A549 treated with AZD2906 at 1 μM for 4 hours (cell line): ENCODE data around the gene SRSF8. TPM values are rescaled to one million over a fixed set of nuclear protein-coding genes. Genes with fewer than 3 reads are reported as not detected.

Experiments used
- total RNA-seq: library from RNA; stranded (reverse); fragments of 200-300 nt; extraction: Qiagen RNA extraction; gene quantifications from 5 replicates; pipeline ENCODE4 v1.2.3, GENCODE V29; 2022

The SRSF8 gene, protein sequence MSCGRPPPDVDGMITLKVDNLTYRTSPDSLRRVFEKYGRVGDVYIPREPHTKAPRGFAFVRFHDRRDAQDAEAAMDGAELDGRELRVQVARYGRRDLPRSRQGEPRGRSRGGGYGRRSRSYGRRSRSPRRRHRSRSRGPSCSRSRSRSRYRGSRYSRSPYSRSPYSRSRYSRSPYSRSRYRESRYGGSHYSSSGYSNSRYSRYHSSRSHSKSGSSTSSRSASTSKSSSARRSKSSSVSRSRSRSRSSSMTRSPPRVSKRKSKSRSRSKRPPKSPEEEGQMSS
- total RNA-seq: 14.6 to 18.7 TPM (median 18.1 TPM) in 5 replicates

DNA sequence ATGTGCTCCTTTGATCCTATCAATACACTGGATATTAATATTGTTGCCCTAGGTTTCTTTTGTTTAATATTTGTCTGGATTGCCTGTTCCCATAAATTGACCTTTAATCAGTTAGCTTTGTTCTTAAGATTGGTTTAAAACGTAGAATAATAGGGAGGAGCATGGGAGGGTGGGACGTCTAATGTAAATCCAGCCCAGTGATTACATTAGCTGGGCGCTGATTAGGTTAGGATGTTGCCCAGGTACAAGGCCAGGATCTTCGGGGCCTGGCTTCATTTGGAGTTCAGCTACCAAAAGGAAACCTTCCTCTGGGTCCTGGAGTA is at the start of gene SRSF8:
Gene SRSF8, plus strand, starts transcription at position 204 of the 323 bp plus-strand sequence. CDS start 308 bp downstream, outside the sequence.

DNA sequence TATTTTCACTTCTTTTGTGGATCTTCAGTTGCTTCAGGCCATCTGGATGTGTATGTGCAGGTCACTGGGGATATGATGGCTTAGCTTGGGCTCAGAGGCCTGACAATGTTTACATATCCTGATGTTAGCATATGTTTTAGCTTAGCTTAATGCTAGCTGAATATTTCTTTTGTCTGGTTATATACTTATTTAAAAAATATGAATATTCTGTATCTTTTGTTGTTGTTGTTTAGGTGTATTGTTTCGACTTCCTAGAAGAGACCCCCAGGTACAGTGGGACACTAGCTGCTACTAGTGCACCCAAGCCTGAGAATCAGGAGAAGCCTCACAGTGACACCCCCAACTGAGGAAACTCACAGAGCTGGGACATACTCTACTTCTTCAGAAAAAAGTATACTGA is 41.8 kb upstream of the SRSF8 start, which contains the start of gene KDM4E:
Gene KDM4E, plus strand, starts transcription at position 301 of the 400 bp plus-strand sequence. CDS start 300 bp downstream, outside the sequence.

DNA sequence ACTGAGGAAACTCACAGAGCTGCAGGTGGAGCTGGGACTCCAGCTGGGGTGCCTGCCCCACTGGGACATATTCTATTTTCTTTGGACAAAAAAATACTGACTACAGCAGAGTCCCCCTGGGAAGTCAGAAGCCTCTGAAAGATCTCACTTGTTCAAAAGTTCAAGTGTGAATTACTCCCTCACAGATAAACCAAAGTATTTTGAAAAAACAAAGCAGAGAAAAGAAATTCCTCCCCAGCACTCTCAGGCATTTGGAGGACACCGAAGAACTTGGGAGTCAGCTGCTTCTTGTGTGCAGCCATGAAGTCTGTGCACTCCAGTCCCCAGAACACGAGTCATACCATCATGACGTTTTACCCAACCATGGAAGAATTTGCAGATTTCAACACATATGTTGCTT is 17.6 kb upstream of the SRSF8 start, which contains the start of gene KDM4F:
Gene KDM4F, plus strand, starts transcription at position 301 of the 400 bp plus-strand sequence.

DNA sequence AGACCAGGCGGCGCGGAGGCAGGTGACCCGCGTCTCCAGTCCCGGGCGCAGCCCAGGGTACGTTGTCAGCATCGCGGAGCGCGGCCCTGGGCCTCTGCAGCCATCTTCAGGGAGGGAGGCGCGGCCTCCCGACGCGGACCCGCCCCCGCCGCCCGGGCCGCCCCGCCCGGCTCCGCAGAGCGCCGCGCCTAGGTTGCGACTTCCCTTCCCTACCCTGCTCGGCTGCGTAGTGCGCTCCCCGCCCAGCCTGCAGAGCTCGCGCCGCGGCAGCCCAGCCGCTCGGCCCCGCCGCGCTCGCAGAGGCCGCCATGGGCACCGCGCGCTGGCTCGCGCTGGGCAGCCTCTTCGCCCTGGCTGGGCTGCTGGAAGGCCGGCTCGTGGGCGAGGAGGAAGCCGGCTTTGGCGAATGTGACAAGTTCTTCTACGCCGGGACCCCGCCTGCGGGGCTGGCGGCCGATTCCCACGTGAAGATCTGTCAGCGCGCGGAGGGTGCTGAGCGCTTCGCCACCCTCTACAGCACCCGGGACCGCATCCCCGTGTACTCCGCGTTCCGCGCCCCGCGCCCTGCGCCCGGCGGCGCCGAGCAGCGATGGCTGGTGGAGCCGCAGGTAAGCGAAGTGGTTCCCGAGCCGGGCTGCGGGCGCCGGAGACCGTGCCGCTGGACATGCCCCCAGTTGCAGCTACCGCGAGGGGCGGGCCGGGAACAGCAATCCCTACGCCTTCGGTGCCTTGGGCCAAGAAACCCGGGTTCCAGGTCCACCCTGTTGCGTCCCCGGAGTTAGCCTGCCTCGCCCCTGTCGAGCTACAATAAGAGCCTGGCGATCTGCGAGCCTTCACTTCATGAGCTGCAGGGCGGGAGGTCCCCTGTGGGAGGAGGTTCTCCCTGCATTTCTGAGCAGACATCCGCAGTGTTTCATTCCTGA is 23.2 kb downstream of the SRSF8 start, which contains the start of gene ENDOD1:
Gene ENDOD1, plus strand, starts transcription at position 227 of the 923 bp plus-strand sequence. Its CDS starts 82 bp downstream, at position 309.

Other genes with a start within 250 kb of the SRSF8 start
- gene CWC15, start 93.4 kb upstream of the SRSF8 start, total RNA-seq: 28.3 to 35.7 TPM (median 29.0 TPM) in 5 replicates
- gene KDM4D, start 93.2 kb upstream of the SRSF8 start, total RNA-seq: 0.13 to 0.52 TPM (median 0.33 TPM) in 5 replicates
- gene KDM4E, start 41.7 kb upstream of the SRSF8 start, total RNA-seq: not detected in 5 replicates
- not detected in 5 replicates for gene KDM4F, start 17.5 kb upstream of the SRSF8 start, total RNA-seq
- gene ENDOD1, start 22.9 kb downstream of the SRSF8 start, total RNA-seq: 13.2 to 16.3 TPM (median 14.8 TPM) in 5 replicates
- 0.07 to 0.12 TPM (median 0.11 TPM) in 5 replicates for gene SESN3, start 164.3 kb downstream of the SRSF8 start, total RNA-seq